IMR-90 (cell line): Measurements from ENCODE around the gene MLEC. TPM values are rescaled to one million over a fixed set of nuclear protein-coding genes. Genes with fewer than 3 reads are reported as not detected.

ENCODE experiments used
- ATAC-seq: fragments of 200-7000 bp; cut with Tn5 transposase; 2 replicates; pipeline ENCODE4 v1.9.1; 2020; ENCODE audit warnings: low read depth, mild to moderate bottlenecking, moderate library complexity
- BruUV-seq: library from RNA; stranded (reverse); fragments of 400-500 nt; replicated peaks from 2 replicates; lab custom pipeline; 2021; lab: Mats Ljungman, UMichigan
- CTCF ChIA-PET: fragments of 300-600 bp; formaldehyde crosslinking; extraction: SDS; loops from one replicate; lab custom pipeline; 2021; ENCODE audit warnings: antibody characterized with exemption; lab: Yijun Ruan, JAX
- POLR2A ChIA-PET: fragments of 300-600 bp; sonication (Branson Sonifier 250); formaldehyde crosslinking; loops from one replicate; lab custom pipeline; 2022; ENCODE audit warnings: antibody characterized with exemption; ENCODE audit not compliant: unreplicated experiment; lab: Charles Lee
- DNase-seq: peaks from one replicate; pipeline ENCODE4 v3.0.0; 2013
- H2AFZ ChIP-seq: replicated peaks from 2 replicates; pipeline ENCODE3; 2013; ENCODE audit warnings: low read length, mild to moderate bottlenecking; ENCODE audit not compliant: poor library complexity
- H2AK5ac ChIP-seq: 2 replicates; pipeline ENCODE4 v1.6.1; 2013; ENCODE audit warnings: low read depth, low read length, inconsistent platforms
- H2AK9ac ChIP-seq: replicated peaks from 2 replicates; pipeline ENCODE3; 2013; ENCODE audit warnings: mild to moderate bottlenecking, low read depth, low read length, moderate library complexity; ENCODE audit not compliant: poor library complexity
- H2BK120ac ChIP-seq: 2 replicates; pipeline ENCODE4 v1.6.1; 2013; ENCODE audit warnings: low read depth, low read length, inconsistent platforms
- H2BK15ac ChIP-seq: 3 replicates; pipeline ENCODE4 v1.6.1; 2013; ENCODE audit warnings: low read depth, low read length, inconsistent platforms
- H2BK20ac ChIP-seq: 2 replicates; pipeline ENCODE4 v1.6.1; 2013; ENCODE audit warnings: low read depth, mild to moderate bottlenecking, inconsistent platforms, low read length, moderate library complexity
- H2BK5ac ChIP-seq: 2 replicates; pipeline ENCODE4 v1.6.1; 2013; ENCODE audit warnings: mild to moderate bottlenecking, low read depth, low read length, inconsistent platforms; ENCODE audit not compliant: poor library complexity, severe bottlenecking
- H3K14ac ChIP-seq: replicated peaks from 2 replicates; pipeline ENCODE4 v1.6.1; 2013; ENCODE audit warnings: low read depth, low read length, inconsistent platforms
- H3K18ac ChIP-seq: 2 replicates; pipeline ENCODE4 v1.6.1; 2013; ENCODE audit warnings: low read depth, low read length, control low read depth
- H3K23ac ChIP-seq: 2 replicates; pipeline ENCODE4 v1.6.1; 2013; ENCODE audit warnings: low read depth, low read length, inconsistent platforms
- H3K27ac ChIP-seq: 2 replicates; pipeline ENCODE4 v1.5.1; 2013; ENCODE audit warnings: mild to moderate bottlenecking, control low read depth, low read length; ENCODE audit not compliant: insufficient read depth
- H3K27me3 ChIP-seq: 2 replicates; pipeline ENCODE4 v1.6.1; 2013; ENCODE audit warnings: low read length; ENCODE audit not compliant: control insufficient read depth, insufficient read depth
- H3K36me3 ChIP-seq: 2 replicates; pipeline ENCODE4 v1.6.1; 2013; ENCODE audit warnings: low read length, mixed read lengths; ENCODE audit not compliant: control insufficient read depth, insufficient read depth
- H3K4ac ChIP-seq: 2 replicates; pipeline ENCODE4 v1.6.1; 2013; ENCODE audit warnings: low read depth, low read length, inconsistent platforms
- H3K4me1 ChIP-seq: 2 replicates; pipeline ENCODE4 v1.6.1; 2013; ENCODE audit warnings: low read length, mixed read lengths; ENCODE audit not compliant: control insufficient read depth, insufficient read depth
- H3K4me2 ChIP-seq: 2 replicates; pipeline ENCODE4 v1.6.1; 2013; ENCODE audit warnings: low read depth, mild to moderate bottlenecking, control low read depth, low read length, moderate library complexity
- H3K4me3 ChIP-seq: 2 replicates; pipeline ENCODE4 v1.5.1; 2013; ENCODE audit warnings: low read depth, mild to moderate bottlenecking, control low read depth, low read length, moderate library complexity; ENCODE audit not compliant: insufficient read depth
- H3K56ac ChIP-seq: 2 replicates; pipeline ENCODE4 v1.6.1; 2013; ENCODE audit warnings: low read length, inconsistent platforms; ENCODE audit not compliant: insufficient read depth; ENCODE audit errors: extremely low read depth
- H3K79me1 ChIP-seq, 2 experiments: 2 replicates each; pipeline ENCODE4 v1.6.1; 2013; ENCODE audit warnings: low read length in 2 of 2, inconsistent platforms in 1 of 2, low read depth in 1 of 2
- H3K9ac ChIP-seq: 2 replicates; pipeline ENCODE4 v1.6.1; 2013; ENCODE audit warnings: low read depth, low read length, control low read depth
- H3K9me1 ChIP-seq: 2 replicates; pipeline ENCODE4 v1.6.1; 2013; ENCODE audit warnings: low read length, inconsistent platforms; ENCODE audit not compliant: insufficient read depth
- H3K9me3 ChIP-seq: 2 replicates; pipeline ENCODE4 v1.6.1; 2013; ENCODE audit warnings: low read length; ENCODE audit not compliant: control insufficient read depth, insufficient read depth
- H4K20me1 ChIP-seq: 2 replicates; pipeline ENCODE4 v1.6.1; 2013; ENCODE audit warnings: low read length, inconsistent platforms; ENCODE audit not compliant: insufficient read depth
- H4K5ac ChIP-seq: 2 replicates; pipeline ENCODE4 v1.6.1; 2013; ENCODE audit warnings: mild to moderate bottlenecking, low read depth, low read length, control low read depth
- H4K8ac ChIP-seq, 2 experiments: 2 replicates each; pipeline ENCODE4 v1.6.1; 2013; ENCODE audit warnings: low read depth in 2 of 2, low read length in 2 of 2, control low read depth in 1 of 2, inconsistent platforms in 1 of 2
- H4K91ac ChIP-seq: 2 replicates; pipeline ENCODE4 v1.6.1; 2013; ENCODE audit warnings: low read depth, low read length, inconsistent platforms; ENCODE audit not compliant: insufficient read depth
- BHLHE40 ChIP-seq: fragments of 150-350 bp; IDR thresholded peaks from 2 replicates; pipeline ENCODE4 v1.6.1; 2016; ENCODE audit warnings: mild to moderate bottlenecking, low read depth, low read length
- FOS ChIP-seq: fragments of 150-350 bp; IDR thresholded peaks from 2 replicates; pipeline ENCODE4 v1.6.1; 2016; ENCODE audit warnings: low read depth, low read length
- MAFK ChIP-seq: IDR thresholded peaks from 2 replicates; pipeline ENCODE4 v1.6.1; 2012; ENCODE audit warnings: low read depth, low read length, improper control_type of control experiment
- MAZ ChIP-seq: IDR thresholded peaks from 2 replicates; pipeline ENCODE4 v1.6.1; 2012; ENCODE audit warnings: low read depth, mild to moderate bottlenecking, low read length, improper control_type of control experiment, moderate library complexity, borderline replicate concordance
- MXI1 ChIP-seq: IDR thresholded peaks from 2 replicates; pipeline ENCODE4 v1.6.1; 2012; ENCODE audit warnings: low read depth, mild to moderate bottlenecking, low read length, moderate library complexity, borderline replicate concordance
- RCOR1 ChIP-seq: IDR thresholded peaks from 2 replicates; pipeline ENCODE4 v1.6.1; 2012; ENCODE audit warnings: mild to moderate bottlenecking, low read length, improper control_type of control experiment; ENCODE audit not compliant: insufficient replicate concordance
- SMC3 ChIP-seq: fragments of 150-350 bp; IDR thresholded peaks from 2 replicates; pipeline ENCODE4 v1.6.1; 2016; ENCODE audit warnings: low read depth, mild to moderate bottlenecking, antibody characterized with exemption, low read length, moderate library complexity
- WGBS, 2 experiments: methylation state at CpG; one replicate each; pipeline versions ENCODE4 v1.1.5 to v1.1.7; 2013; ENCODE audit warnings: missing lambda C conversion rate in 2 of 2; ENCODE audit not compliant: insufficient read length in 1 of 2; ENCODE audit errors: extremely low coverage in 2 of 2; 5-methylcytosine and 5-hydroxymethylcytosine counted together
- dilution Hi-C: fragments of 300-500 bp; cut with HindIII; formaldehyde crosslinking; loops from one replicate; pipeline ENCODE4 v1.14.3; 2018; ENCODE audit warnings: low sequenced_read_pairs; ENCODE audit not compliant: unreplicated experiment
- in situ Hi-C: fragments of 300-500 bp; cut with MboI; formaldehyde crosslinking; loops from 3 replicates; pipeline ENCODE4 v1.14.3; 2019; ENCODE audit warnings: low sequenced_read_pairs, inconsistent platforms, mixed read lengths
- intact Hi-C: fragments of 100-400 bp; cut with micrococcal nuclease; formaldehyde crosslinking; loops from 2 replicates; pipeline ENCODE4 v1.10.0; 2022
- polyA plus RNA-seq, 3 experiments: library from polyadenylated mRNA; depleted of rRNA; stranded (reverse); fragments of >200 nt; gene quantifications; 2 replicates each; pipeline ENCODE4 v1.2.3, GENCODE V29; 2012; ENCODE audit warnings: low replicate concordance in 1 of 3
- total RNA-seq: library from RNA; depleted of rRNA; stranded (reverse); fragments of >200 nt; gene quantifications from 2 replicates; pipeline ENCODE4 v1.2.3, GENCODE V29; 2012
- TF ChIP-seq, protein P1 (sequence below): fragments of 150-350 bp; IDR thresholded peaks from 2 replicates; pipeline ENCODE4 v1.6.1; 2017; ENCODE audit warnings: mild to moderate bottlenecking, antibody characterized with exemption, low read length, low read depth

MLEC gene
- total and polyA plus RNA-seq, 2 of the 4 experiments (the other 2 are of a cell fraction), result 44.1 to 137 TPM

DNA sequence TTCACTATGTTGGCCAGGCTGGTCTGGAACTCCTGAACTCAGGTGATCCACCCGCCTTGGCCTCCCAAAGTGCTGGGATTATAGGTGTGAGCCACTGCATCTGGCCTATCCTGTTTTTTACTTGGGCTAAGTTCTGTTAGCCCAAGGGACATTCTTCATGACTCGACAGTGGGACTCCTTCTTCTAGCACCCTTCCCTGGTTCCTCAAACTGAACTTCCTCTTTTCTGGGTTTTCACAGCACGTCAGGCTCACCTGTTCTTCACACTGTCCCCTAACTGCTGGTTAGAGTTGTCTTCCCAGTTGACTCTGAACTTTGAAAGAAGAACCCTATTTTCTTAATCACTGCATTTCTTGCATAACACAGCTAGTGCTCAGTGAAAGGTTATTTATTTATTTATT lies 24.1 kb upstream of the MLEC start:
- H3K9ac ChIP-seq, result no peak overlapping the region
- H3K79me1 ChIP-seq, result no peaks in the 10 kb centered on the region
- no peak overlapping the region for H2AFZ ChIP-seq
- no peak overlapping the region for H4K8ac ChIP-seq
- H3K9me3 ChIP-seq, result no peaks in the 10 kb centered on the region
- no peak overlapping the region for H3K14ac ChIP-seq
- CTCF ChIA-PET, result interaction anchor here (1.4 kb wide), 1 partner anchor 13 kb away, joined by 6 read pairs; no protein-coding TSS in a partner anchor
- H4K5ac ChIP-seq, result no peak overlapping the region
- H3K9me1 ChIP-seq, result no peaks in the 10 kb centered on the region
- H2AK5ac ChIP-seq, result no peak overlapping the region
- H3K4me3 ChIP-seq, result no peak overlapping the region
- DNase-seq, result no peak
- no peak for ATAC-seq
- H3K4ac ChIP-seq, result no peak overlapping the region
- intact Hi-C loops, result no loop called here
- no peak overlapping the region for H2BK20ac ChIP-seq
- H2BK15ac ChIP-seq, result no peak overlapping the region
- no peak overlapping the region for H3K18ac ChIP-seq
- peaks cover 28% of the 10 kb centered on the region for H3K27me3 ChIP-seq
- in situ Hi-C loops, result no loop called here
- H2BK120ac ChIP-seq, result no peak overlapping the region
- dilution Hi-C loops, result no loop called here
- 55% methylated on average over 2 of the region's 3 CpGs; no CpG with 5 or more reads in 1 of the 2 experiments for WGBS, 2 experiments
- no peaks in the 10 kb centered on the region for H4K20me1 ChIP-seq
- no TSS peak for BruUV-seq
- H3K27ac ChIP-seq, result no peak overlapping the region
- no peaks in the 10 kb centered on the region for H3K36me3 ChIP-seq
- no peak overlapping the region for H2AK9ac ChIP-seq
- no peaks in the 10 kb centered on the region for H3K4me1 ChIP-seq
- no peak for TF ChIP-seq MAFK
- no peak for TF ChIP-seq RCOR1
- no peak for TF ChIP-seq SMC3
- TF ChIP-seq, protein P1, sequence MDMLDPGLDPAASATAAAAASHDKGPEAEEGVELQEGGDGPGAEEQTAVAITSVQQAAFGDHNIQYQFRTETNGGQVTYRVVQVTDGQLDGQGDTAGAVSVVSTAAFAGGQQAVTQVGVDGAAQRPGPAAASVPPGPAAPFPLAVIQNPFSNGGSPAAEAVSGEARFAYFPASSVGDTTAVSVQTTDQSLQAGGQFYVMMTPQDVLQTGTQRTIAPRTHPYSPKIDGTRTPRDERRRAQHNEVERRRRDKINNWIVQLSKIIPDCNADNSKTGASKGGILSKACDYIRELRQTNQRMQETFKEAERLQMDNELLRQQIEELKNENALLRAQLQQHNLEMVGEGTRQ, result no peak
- no peak for TF ChIP-seq BHLHE40
- TF ChIP-seq MXI1, result no peak
- TF ChIP-seq FOS, result no peak
- no peak for TF ChIP-seq MAZ
- POLR2A ChIA-PET, result no interaction called here
- no peak overlapping the region for H3K4me2 ChIP-seq
- no peak overlapping the region for H3K23ac ChIP-seq
- H2BK5ac ChIP-seq, result no peak overlapping the region
- H3K56ac ChIP-seq, result no peak overlapping the region
- H4K91ac ChIP-seq, result no peak overlapping the region
